Suppressor macrophage treated with lipopolysaccharide for 1 hour (primary cell): ENCODE data around the gene CCNI.
A peak's percentile ranks its signal among the peaks of the same experiment; 100 is the strongest.
"Not testable (repeated sequence)": the region's sequence is repeated elsewhere in the genome, so short reads cannot be mapped to it uniquely, and the experiment has no call there.

Experiments
- DNase-seq, 3 donors: peaks; one replicate each; pipeline ENCODE4 v3.0.0-alpha.2; 2020 to 2022

CCNI gene

DNA sequence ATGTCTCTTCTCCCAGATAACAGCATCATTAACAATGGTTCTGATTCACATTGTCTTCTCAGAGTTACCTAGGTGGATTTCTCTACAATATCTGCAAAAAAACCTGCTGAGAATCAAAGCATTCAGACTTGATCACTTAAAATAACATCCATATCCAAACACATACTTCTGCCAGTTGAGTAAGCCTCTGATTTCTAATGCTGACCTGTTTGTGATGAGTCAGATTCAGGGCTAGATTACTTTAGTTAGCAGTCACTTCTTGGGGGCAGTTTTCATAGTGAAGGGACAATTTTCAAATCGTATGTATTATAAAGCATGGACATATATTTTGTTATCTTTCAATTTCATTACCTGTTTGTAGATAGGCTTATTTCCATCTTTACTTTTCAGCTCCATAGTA is 35.5 kb downstream of the CCNI start:
- peak; percentile 24 to 55 (median 54) for DNase-seq

DNA sequence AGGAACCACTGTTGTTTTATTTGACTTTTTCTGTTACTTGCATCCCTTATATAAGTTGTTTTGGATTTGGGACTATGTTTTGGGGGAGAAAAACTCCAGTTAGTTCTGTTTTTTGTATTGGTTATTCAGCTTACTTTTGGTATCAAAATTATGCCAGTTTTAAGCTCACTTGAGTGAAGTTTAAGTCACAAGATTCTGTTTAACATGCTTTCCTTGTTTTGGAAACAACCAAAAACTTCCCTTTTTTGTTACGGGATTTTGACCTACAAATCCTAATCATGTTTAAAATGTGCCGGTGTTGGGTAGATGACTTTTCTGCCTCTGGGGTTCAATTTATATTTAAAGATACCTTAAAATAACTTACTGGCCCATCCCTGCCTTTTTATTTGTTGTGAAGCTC is 36.0 kb downstream of the CCNI start:
- peak; percentile 37 to 64 (median 49) for DNase-seq

GRCh38 chr4:77037736-77038135 is 38.1 kb downstream of the CCNI start:
- no peak for DNase-seq

DNA sequence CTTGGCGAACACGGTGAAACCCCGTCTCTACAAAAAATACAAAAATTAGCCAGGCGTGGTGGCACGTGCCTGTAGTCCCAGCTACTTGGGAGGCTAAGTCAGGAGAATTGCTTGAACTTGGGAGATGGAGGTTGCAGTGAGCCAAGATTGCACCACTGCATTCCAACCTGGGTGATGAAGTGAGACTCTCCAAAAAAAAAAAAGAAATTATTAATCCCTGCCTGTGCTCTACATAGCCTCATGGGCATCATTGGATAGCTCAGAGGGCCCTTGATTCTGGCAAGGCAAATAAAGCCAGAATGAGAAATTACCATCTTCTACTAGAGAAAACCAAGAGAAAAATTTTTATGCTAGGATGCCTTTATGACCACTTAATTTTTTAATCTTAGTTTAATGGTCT is 38.6 kb downstream of the CCNI start:
- DNase-seq = not testable (repeated sequence)

DNA sequence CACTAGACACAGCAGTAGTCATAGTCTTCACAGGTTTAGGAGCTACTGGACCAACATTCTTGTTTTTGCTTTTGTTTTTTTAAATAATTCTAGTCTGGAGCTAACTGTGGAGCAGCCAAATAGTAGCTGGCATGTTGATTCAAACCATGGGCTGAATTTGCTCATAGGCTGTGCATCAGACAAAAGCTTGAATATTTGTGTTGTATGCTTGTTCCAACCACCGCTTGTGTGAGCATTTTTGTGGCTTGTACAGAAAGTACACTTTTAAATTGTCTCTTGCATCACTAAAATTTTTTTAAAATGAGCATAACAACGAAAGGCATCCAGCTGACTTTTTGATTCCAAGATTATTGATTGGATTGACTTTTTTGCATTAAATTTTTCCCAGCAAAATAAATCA is 39.6 kb downstream of the CCNI start:
- no peak for DNase-seq

DNA sequence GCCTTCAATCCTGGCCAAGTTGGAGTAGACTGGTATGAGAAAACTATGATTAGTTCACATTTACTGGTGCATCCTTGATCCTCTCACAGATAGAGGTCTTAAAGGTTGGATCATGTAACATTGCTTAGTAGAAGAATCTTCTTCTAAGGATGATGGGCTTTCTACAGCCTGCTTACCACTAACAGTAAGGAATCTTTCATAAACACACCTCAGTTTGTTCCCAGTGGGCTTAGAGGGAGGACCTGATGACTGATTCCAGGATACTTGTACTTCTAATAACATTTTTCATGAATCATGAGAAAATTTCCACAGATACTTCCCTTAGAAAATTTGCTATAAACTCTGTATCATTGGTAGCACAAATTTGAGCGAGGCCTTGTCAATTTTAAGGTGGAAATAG is 40.6 kb downstream of the CCNI start:
- no peak for DNase-seq

GRCh38 chr4:77031544-77031943 is 44.2 kb downstream of the CCNI start:
- no peak for DNase-seq

DNA sequence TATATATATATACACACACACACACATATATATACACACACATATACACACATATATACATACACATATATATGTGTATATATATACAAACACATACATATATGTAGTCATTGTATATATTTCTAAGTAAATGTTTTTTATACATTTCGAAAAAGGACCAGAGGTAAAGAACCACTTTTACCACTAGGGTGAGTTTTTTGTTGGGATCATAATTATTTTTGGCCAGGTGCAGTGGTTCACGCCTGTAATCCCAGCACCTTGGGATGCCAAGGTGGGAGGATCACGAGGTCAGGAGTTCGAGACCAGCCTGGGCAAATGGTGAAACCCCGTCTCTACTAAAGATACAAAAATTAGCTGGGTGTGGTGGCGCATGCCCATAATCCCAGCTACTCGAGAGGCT is 46.0 kb downstream of the CCNI start:
- DNase-seq = not testable (repeated sequence)

GRCh38 chr4:77028246-77028645 is 47.5 kb downstream of the CCNI start:
- DNase-seq = no peak

GRCh38 chr4:77026322-77026704 is 49.5 kb downstream of the CCNI start:
- DNase-seq = no peak

- no peak for DNase-seq
Measured at GRCh38 chr4:77025643-77026321, 50.0 kb downstream of the CCNI start.

DNA sequence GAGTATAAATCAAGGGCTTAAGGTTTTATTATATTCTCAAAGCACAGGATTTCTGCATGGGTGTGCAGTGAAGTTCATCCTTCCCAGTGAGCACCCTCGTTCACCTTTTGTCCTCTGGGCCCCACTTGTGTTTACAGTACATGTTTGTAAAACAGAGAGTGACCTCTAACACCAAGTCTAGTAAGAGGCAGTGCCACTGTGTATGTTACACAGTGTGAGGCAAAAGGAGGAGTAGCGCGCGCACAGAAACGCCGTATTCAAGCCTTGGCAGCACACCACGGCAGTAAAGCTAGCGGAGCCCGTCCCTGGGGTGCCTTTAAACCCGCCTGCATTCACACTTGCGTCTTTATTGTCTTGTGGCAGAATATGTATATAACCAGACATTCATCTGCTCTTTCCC is 51.9 kb downstream of the CCNI start:
- no peak for DNase-seq

GRCh38 chr4:77022560-77023179 is 53.1 kb downstream of the CCNI start:
- no peak for DNase-seq

DNA sequence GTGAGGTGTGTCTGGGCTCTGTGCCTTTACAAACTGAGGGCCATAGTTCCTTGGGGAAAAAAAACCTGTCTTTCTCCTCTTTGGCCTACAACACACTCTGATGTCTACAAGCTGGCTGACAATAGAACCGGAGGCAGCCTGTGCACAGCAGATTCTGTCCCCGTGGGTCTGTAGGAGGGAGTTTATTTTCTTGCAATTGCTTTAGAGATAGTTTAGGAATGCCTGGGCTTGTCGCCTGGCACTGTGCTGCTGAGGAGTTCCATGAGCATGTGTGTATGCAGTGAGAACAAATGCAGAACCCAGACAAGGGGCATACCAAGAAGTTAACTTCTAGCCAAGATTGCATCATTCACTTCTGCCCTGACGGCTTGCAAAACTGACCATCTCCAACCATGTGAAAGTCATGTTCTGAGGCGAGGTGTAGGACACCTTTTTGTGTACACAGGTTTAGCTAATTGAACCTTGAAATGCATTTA is 54.1 kb downstream of the CCNI start:
- DNase-seq = peak in 1 of 3 donors; percentile 29

GRCh38 chr4:77020017-77020416 is 55.8 kb downstream of the CCNI start:
- DNase-seq = no peak

DNA sequence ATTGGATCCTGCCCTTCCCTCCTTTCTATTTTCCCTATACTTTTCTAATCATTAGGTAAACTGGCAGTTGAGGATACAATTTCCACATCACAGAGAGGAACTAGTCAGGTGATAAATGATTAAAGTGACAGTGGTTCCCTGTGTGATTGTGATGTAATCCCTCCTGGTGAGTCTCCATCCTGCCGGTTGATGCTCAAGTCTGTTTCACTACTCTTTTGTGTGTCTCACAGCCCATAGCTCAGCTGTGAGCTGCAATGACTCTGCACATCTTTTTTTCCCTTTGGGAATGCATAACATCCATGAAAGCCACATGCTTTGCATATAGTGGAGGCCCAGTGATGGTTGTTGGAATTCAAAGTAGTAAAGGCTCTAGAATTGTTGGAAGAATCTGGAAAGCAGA is 60.4 kb downstream of the CCNI start:
- DNase-seq = peak; percentile 13 to 36 (median 21)

- DNase-seq = no peak
Measured at GRCh38 chr4:77014256-77014655, 61.5 kb downstream of the CCNI start.

DNA sequence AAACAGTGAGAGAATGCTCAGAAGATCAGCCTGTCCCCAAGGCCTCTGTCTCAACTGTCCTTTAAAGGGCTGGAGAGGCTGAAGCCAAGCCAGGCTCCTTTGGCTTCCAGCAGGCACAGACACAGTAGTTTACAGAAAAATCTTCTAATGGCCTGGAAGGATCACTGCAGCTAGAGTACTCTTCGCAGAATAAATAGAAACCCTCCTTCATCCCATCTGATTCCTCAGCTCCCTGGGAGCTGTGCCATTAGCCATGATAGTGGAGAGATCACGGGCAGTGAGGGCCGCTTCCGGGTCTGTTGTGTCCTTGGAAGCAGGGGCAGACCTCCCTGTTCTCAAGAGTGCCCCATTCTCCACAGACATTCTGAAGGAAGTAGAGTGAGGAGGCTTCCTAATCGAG is 63.1 kb downstream of the CCNI start:
- no peak for DNase-seq

DNA sequence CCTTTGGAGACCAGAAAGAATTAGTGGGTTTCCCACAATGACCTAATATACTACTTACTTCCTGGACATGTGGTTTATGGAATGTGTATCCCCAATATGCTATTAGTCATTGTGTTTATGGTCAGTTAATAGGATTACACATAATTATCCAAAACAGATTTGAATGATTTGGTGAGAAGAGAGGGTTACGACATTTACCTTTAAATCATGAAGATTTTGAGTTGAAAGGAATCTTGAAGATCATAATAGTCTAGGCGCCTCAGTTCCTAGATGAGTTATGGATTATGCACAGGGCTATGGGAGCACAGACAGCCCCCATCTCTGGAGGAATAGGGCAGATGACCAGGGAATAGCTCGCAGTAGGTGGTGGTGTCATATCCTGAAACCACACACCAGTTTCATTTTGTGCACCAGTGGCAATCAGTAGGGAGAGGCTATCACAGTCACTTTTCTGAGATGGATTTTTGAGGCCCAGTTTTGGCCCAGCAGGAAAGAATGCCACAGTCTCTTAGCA is 64.9 kb downstream of the CCNI start:
- DNase-seq = peak in 2 of 3 donors; percentile 34 to 62

GRCh38 chr4:77009511-77010115 is 66.2 kb downstream of the CCNI start:
- peak; percentile 23 to 48 (median 32) for DNase-seq

GRCh38 chr4:77007358-77008230 is 68.2 kb downstream of the CCNI start:
- DNase-seq = peak; percentile 86 to 92 (median 88)

DNA sequence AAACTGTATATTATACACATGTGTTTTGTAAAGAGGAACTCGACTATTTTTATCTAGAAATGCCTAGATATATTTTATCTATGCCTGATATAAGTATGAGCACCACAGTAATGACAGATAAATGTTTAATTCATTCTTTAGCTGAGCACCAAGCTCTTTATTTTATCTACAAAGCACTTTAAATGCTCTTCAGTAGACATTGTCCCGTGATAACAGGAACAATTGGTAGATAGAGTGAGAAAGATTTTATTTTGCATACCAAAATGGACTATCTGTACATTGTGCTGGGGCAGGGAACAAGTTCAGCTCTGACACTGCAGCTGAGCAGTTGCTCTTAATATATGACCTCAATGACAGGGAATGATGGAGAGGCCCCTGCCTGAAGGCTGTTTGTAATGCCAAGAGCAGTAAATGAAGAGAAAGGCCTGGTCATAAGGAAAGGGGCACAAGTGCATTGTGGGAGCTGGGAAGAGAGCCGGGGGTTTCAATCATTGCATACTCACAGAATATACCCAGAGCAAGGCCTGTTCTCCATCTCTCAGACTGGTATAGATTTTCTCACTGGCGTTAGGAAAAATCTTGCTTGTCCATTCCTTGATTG is 68.9 kb downstream of the CCNI start:
- no peak for DNase-seq

DNA sequence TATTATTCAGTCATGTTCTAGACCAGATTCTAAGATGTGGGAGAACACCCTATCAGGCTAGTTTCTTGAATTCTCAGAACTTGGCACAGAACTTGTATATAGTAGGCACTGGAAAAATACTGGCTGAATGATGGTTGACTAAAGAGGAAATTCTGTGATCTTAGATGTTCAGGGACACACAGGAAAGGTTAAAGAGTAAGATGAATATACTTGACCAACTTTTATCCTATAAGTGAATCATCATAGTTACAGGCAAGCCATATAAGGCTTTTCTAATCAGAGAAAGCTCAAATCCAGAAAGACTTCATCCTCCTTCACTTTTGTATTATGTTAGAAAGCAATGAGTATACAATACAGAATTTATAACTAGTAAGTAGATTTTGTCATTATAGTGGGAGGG is 72.4 kb downstream of the CCNI start:
- no peak for DNase-seq
